ENCODE data around the gene SLC17A7. TPM values are rescaled to one million over a fixed set of nuclear protein-coding genes. Genes with fewer than 3 reads are reported as not detected.

Gene SLC17A7
- total and polyA plus RNA-seq, 2 of the 13 experiments (the other 11 are each of a cell fraction or from before 2014, with no cell fraction given): 0.32 TPM; not detected in 1

DNA sequence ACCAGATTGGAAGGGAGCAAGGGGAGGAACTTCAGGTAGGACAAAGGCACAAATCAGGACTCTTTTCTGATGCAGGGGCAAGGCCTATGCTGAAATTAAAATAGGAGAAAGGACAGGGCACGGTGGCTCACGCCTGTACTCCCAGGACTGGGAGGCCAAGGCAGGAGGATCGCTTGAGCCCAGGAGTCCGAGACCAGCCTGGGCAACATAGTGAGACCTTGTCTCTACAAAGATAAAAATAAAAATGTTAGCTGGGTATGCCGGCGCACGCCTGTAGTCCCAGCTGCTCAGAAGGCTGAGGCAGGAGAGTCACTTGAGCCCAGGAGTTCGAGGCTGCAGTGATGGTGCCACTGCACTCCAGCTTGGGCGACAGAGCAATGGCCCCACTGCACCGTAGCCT lies 5.7 kb downstream of the SLC17A7 start (continued):
- no peak for TF ChIP-seq ZNF724P (CRISPR knock-in tag; IDR thresholded peaks at IDR 0.05; ENCODE audit: borderline replicate concordance)
- no peak for TF ChIP-seq ADNP (CRISPR knock-in tag; IDR thresholded peaks at IDR 0.05)
- no peak for TF ChIP-seq HINFP (CRISPR knock-in tag; IDR thresholded peaks at IDR 0.05; ENCODE audit: low read depth)

GRCh38 chr19:49434907-49435583 lies 6.3 kb downstream of the SLC17A7 start:
- WGBS (ENCODE audit: low lambda C conversion rate): 41% methylated on average over 17 of the region's 18 CpGs
- ChIA-PET POLR2A (interaction anchor here (1.1 kb wide), 1 partner anchor 18 kb away, joined by 5 read pairs; the partner anchor contains the start of gene ALDH16A1), CTCF (ENCODE audit: low intra/inter-chr PET ratio, low total read pairs) (no interaction called here)
- in situ Hi-C loops (cut with HindIII; ENCODE audit: extremely low pct_ligation_motif_present, low pct_unique_long_range_greater_than_20kb): no loop called here
- intact Hi-C loops (cut with micrococcal nuclease; ENCODE audit: unreplicated experiment): no loop called here
- no peak for FAIRE-seq
- H3K27ac ChIP-seq (ENCODE audit: extremely low read length, insufficient read depth, low read length): no peak overlapping the region
- no peaks in the 10 kb centered on the region for H3K79me2 ChIP-seq (ENCODE audit: insufficient read depth, low read length)
- BruUV-seq (replicated peaks): no TSS peak
- no peak for DNase-seq (ENCODE audit: low spot score)
- no peaks in the 10 kb centered on the region for H4K20me1 ChIP-seq (ENCODE audit: insufficient read depth, low read length)
- no peaks in the 10 kb centered on the region for H3K36me3 ChIP-seq (replicated peaks in 1 of 2; ENCODE audit: control insufficient read depth in 1 of 2, insufficient read depth in 2 of 2, low read length in 2 of 2)
- H3K4me2 ChIP-seq (ENCODE audit: low read depth, low read length): no peak overlapping the region
- no peak overlapping the region for H3K9ac ChIP-seq (ENCODE audit: insufficient read depth, low read depth, low read length)
- H3K9me3 ChIP-seq (ENCODE audit: low read length): no peaks in the 10 kb centered on the region
- ATAC-seq: peak; percentile 62
- no peak overlapping the region for H3K4me3 ChIP-seq (replicated peaks in 1 of 3; ENCODE audit: insufficient read depth in 1 of 3, low read depth in 2 of 3, low read length in 3 of 3)
- H3K27me3 ChIP-seq (ENCODE audit: control insufficient read depth in 1 of 2, insufficient read depth in 2 of 2, low read length in 2 of 2): peaks cover 7 to 87% of the 10 kb centered on the region in 2 experiments; a peak in 4 of 5 replicates
- H3K4me1 ChIP-seq (ENCODE audit: insufficient read depth, low read length): no peaks in the 10 kb centered on the region
- H2AFZ ChIP-seq (ENCODE audit: low read length): no peak overlapping the region
- TF ChIP-seq RFX3 (CRISPR knock-in tag; IDR thresholded peaks at IDR 0.05): no peak
- no peak for TF ChIP-seq SNRNP70 (IDR thresholded peaks at IDR 0.05; ENCODE audit: low read depth, low read length)
- no peak for TF ChIP-seq TGIF2 (CRISPR knock-in tag; IDR thresholded peaks at IDR 0.05)
- no peak for TF ChIP-seq FOXC1 (CRISPR knock-in tag; IDR thresholded peaks at IDR 0.05; ENCODE audit: borderline replicate concordance)
- no peak for TF ChIP-seq ZNF430 (CRISPR knock-in tag; IDR thresholded peaks at IDR 0.05)
- TF ChIP-seq NFYC (CRISPR knock-in tag; IDR thresholded peaks at IDR 0.05): peak; percentile 87
- TF ChIP-seq, protein P1, sequence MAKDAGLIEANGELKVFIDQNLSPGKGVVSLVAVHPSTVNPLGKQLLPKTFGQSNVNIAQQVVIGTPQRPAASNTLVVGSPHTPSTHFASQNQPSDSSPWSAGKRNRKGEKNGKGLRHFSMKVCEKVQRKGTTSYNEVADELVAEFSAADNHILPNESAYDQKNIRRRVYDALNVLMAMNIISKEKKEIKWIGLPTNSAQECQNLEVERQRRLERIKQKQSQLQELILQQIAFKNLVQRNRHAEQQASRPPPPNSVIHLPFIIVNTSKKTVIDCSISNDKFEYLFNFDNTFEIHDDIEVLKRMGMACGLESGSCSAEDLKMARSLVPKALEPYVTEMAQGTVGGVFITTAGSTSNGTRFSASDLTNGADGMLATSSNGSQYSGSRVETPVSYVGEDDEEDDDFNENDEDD (CRISPR knock-in tag; IDR thresholded peaks at IDR 0.05; ENCODE audit: borderline replicate concordance): peak; percentile 32; the same call in 1 of the 2 replicates
- TF ChIP-seq, protein P2, sequence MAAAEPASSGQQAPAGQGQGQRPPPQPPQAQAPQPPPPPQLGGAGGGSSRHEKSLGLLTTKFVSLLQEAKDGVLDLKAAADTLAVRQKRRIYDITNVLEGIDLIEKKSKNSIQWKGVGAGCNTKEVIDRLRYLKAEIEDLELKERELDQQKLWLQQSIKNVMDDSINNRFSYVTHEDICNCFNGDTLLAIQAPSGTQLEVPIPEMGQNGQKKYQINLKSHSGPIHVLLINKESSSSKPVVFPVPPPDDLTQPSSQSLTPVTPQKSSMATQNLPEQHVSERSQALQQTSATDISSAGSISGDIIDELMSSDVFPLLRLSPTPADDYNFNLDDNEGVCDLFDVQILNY (CRISPR knock-in tag; conservative IDR thresholded peaks at IDR 0.05): peak; percentile 66; the same call in 1 of the 2 replicates
- TF ChIP-seq ZNF136 (CRISPR knock-in tag; IDR thresholded peaks at IDR 0.05; ENCODE audit: low read depth): no peak
- TF ChIP-seq SP2 (CRISPR knock-in tag; IDR thresholded peaks at IDR 0.05): 0 out of 2 replicates have a peak, but pooled peaks have one; percentile 50
- no peak for TF ChIP-seq ZNF547 (CRISPR knock-in tag; IDR thresholded peaks at IDR 0.05)
- peak; percentile 85 for TF ChIP-seq NFYB (CRISPR knock-in tag; IDR thresholded peaks at IDR 0.05)
- peak; percentile 75 for TF ChIP-seq TFDP2 (CRISPR knock-in tag; IDR thresholded peaks at IDR 0.05)
- no peak for TF ChIP-seq ESRRA (CRISPR knock-in tag; IDR thresholded peaks at IDR 0.05; ENCODE audit: low read depth)
